CD4-positive, alpha-beta T cell treated with Interleukin-12 subunit alpha and Interleukin-12 subunit beta, for 1 hour (primary cell): Measurements from ENCODE around the gene ZMAT3.
"Not testable (repeated sequence)": the region's sequence is repeated elsewhere in the genome, so short reads cannot be mapped to it uniquely, and the experiment has no call there.

Source experiments
- DNase-seq: peaks from one replicate; pipeline ENCODE4 v3.0.0-alpha.2; 2020

The ZMAT3 gene

GRCh38 chr3:179068779-179069530, 2.7 kb downstream of the ZMAT3 start:
- peak; percentile 52 for DNase-seq

GRCh38 chr3:179067839-179068238, 3.8 kb downstream of the ZMAT3 start:
- DNase-seq: no peak

- DNase-seq: no peak
Observed at GRCh38 chr3:179067291-179067690, 4.3 kb downstream of the ZMAT3 start.

- no peak for DNase-seq
Observed at GRCh38 chr3:179063945-179064560, 7.6 kb downstream of the ZMAT3 start.

- no peak for DNase-seq
Observed at GRCh38 chr3:179056326-179056725, 15.3 kb downstream of the ZMAT3 start.

GRCh38 chr3:179054565-179054964, 17.0 kb downstream of the ZMAT3 start:
- DNase-seq: not testable (repeated sequence)

GRCh38 chr3:179046497-179047353, 24.9 kb downstream of the ZMAT3 start:
- DNase-seq: no peak

GRCh38 chr3:179045719-179046402, 25.7 kb downstream of the ZMAT3 start:
- no peak for DNase-seq

GRCh38 chr3:179038899-179039251, 32.7 kb downstream of the ZMAT3 start:
- DNase-seq: not testable (repeated sequence)

GRCh38 chr3:179038216-179038898, 33.3 kb downstream of the ZMAT3 start:
- no peak for DNase-seq

GRCh38 chr3:179037351-179037750, 34.3 kb downstream of the ZMAT3 start:
- DNase-seq: peak; percentile 56

- no peak for DNase-seq
Observed at GRCh38 chr3:179036626-179037300, 34.8 kb downstream of the ZMAT3 start.

- DNase-seq: no peak
Observed at GRCh38 chr3:179036226-179036625, 35.4 kb downstream of the ZMAT3 start.

- no peak for DNase-seq
Observed at GRCh38 chr3:179035232-179035631, 36.4 kb downstream of the ZMAT3 start.

GRCh38 chr3:179033304-179033657, 38.3 kb downstream of the ZMAT3 start:
- not testable (repeated sequence) for DNase-seq

- DNase-seq: not testable (repeated sequence)
Observed at GRCh38 chr3:179032454-179033303, 38.9 kb downstream of the ZMAT3 start.

- no peak for DNase-seq
Observed at GRCh38 chr3:179029096-179029495, 42.5 kb downstream of the ZMAT3 start.

GRCh38 chr3:179028408-179028807, 43.2 kb downstream of the ZMAT3 start:
- no peak for DNase-seq

GRCh38 chr3:179027326-179027900, 44.2 kb downstream of the ZMAT3 start:
- peak; percentile 10 for DNase-seq

- no peak for DNase-seq
Observed at GRCh38 chr3:179026636-179027035, 45.0 kb downstream of the ZMAT3 start.
